Testis (tissue), 2 donors: ENCODE measurements around the gene TMEM260.

ENCODE experiments used
- POLR2A ChIP-seq: fragments of 450-650 bp; IDR thresholded peaks from one replicate; pipeline ENCODE4 v1.6.1; 2017; ENCODE audit warnings: antibody characterized with exemption, mild to moderate bottlenecking, moderate library complexity
- TF ChIP-seq, protein P1 (sequence below), 3 experiments: fragments of 450-650 bp in 2 of 3; fragments of 200-600 bp in 1 of 3; sonication (generic) in 1 of 3; IDR thresholded peaks; one replicate each; pipeline ENCODE4 v1.5.1; 2016 to 2019; ENCODE audit warnings: antibody characterized with exemption in 3 of 3, mild to moderate bottlenecking in 2 of 3, moderate library complexity in 1 of 3

DNA sequence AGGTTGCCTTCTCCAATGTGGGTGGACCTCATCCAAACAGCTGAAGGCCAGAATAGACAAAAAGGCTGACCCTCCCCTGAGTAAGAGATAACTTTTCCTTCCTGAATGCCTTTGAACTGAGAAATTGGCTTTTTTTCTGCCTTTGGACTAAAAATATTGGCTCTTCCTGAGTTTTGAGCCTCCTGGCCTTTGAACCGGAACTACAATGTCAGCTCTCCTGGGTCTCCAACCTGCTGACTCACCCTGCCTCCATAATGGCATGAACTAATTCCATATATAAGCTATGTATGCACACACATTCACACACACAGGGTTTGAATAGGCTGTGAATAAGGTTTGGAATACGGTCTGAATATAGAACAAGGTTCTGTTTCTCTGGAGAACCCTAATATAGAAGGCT lies 39.7 kb upstream of the TMEM260 start:
- TF ChIP-seq, protein P1, sequence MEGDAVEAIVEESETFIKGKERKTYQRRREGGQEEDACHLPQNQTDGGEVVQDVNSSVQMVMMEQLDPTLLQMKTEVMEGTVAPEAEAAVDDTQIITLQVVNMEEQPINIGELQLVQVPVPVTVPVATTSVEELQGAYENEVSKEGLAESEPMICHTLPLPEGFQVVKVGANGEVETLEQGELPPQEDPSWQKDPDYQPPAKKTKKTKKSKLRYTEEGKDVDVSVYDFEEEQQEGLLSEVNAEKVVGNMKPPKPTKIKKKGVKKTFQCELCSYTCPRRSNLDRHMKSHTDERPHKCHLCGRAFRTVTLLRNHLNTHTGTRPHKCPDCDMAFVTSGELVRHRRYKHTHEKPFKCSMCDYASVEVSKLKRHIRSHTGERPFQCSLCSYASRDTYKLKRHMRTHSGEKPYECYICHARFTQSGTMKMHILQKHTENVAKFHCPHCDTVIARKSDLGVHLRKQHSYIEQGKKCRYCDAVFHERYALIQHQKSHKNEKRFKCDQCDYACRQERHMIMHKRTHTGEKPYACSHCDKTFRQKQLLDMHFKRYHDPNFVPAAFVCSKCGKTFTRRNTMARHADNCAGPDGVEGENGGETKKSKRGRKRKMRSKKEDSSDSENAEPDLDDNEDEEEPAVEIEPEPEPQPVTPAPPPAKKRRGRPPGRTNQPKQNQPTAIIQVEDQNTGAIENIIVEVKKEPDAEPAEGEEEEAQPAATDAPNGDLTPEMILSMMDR (IDR thresholded peaks at IDR 0.05), result no peak
- TF ChIP-seq POLR2A, result no peak
